NB4 (cell line): ENCODE results near the gene TAF4B.

Experiments
- DNase-seq: peaks from one replicate; pipeline ENCODE4 v3.0.0; 2010; ENCODE audit warnings: low read depth
- H3K4me3 ChIP-seq: one replicate; pipeline ENCODE4 v1.5.1; 2011; ENCODE audit warnings: mild to moderate bottlenecking, low read depth, low read length, moderate library complexity
- MAX ChIP-seq: IDR thresholded peaks from 2 replicates; pipeline ENCODE4 v1.6.1; 2011; ENCODE audit warnings: low read depth, low read length
- MYC ChIP-seq: IDR thresholded peaks from 2 replicates; pipeline ENCODE4 v1.6.1; 2011; ENCODE audit warnings: low read depth, low read length
- POLR2A ChIP-seq: IDR thresholded peaks from 2 replicates; pipeline ENCODE4 v1.6.1; 2011; ENCODE audit warnings: mild to moderate bottlenecking; ENCODE audit not compliant: insufficient read length; ENCODE audit errors: extremely low read depth
- TF ChIP-seq, protein P1 (sequence below): IDR thresholded peaks from one replicate; pipeline ENCODE4 v1.5.1; 2012; ENCODE audit warnings: low read depth, low read length

The TAF4B gene

DNA sequence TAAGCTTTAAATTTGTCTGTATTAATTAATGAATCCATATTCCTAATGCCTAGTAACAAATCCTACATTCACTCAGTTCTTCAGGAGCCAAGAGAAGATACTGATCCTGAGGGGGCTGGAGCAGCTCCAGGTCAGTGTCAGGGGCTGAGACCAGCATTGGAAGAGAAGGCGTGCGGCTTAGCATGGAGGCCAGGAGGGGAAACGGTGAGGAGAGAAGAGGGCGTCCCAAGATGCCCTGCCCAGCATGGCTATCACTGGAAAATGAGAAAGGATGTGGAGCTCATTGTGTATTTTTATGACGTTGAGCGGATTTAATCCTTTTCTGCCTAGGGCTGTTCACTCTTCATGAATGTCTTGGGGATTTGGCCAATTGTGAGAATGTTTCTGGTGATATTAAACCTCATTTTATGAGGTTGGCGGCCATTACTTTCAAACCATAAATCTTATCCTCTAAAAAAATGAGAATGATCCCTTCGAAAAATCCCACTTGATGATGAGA is 190.5 kb downstream of the TAF4B start:
- no peak overlapping the region for H3K4me3 ChIP-seq
- DNase-seq: no peak
- TF ChIP-seq MYC (no peak), MAX (no peak), POLR2A (no peak)
- TF ChIP-seq, protein P1, sequence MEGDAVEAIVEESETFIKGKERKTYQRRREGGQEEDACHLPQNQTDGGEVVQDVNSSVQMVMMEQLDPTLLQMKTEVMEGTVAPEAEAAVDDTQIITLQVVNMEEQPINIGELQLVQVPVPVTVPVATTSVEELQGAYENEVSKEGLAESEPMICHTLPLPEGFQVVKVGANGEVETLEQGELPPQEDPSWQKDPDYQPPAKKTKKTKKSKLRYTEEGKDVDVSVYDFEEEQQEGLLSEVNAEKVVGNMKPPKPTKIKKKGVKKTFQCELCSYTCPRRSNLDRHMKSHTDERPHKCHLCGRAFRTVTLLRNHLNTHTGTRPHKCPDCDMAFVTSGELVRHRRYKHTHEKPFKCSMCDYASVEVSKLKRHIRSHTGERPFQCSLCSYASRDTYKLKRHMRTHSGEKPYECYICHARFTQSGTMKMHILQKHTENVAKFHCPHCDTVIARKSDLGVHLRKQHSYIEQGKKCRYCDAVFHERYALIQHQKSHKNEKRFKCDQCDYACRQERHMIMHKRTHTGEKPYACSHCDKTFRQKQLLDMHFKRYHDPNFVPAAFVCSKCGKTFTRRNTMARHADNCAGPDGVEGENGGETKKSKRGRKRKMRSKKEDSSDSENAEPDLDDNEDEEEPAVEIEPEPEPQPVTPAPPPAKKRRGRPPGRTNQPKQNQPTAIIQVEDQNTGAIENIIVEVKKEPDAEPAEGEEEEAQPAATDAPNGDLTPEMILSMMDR: no peak

DNA sequence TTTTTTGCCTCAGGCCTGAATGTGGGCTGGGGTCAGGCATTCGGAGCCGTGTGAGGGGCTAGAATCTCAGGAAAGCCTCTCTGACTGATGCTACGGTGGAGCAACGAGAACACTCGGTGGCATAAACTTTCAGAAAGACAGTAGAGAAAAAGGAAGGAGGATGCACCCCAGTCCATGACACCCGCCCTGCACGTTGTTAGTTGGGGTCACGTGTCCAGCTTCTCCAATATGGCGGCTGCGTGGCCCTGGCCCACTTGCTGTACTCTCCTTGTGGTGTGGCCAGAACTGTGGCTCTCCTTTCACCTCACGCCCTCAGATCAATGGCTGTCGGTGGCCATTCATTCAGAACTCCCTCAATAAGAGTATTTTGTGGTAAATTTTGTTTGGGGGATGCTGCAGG is 190.9 kb downstream of the TAF4B start:
- TF ChIP-seq MAX (no peak), POLR2A (no peak), MYC (no peak)
- TF ChIP-seq, protein P1: no peak
- H3K4me3 ChIP-seq: no peak overlapping the region
- DNase-seq: no peak

DNA sequence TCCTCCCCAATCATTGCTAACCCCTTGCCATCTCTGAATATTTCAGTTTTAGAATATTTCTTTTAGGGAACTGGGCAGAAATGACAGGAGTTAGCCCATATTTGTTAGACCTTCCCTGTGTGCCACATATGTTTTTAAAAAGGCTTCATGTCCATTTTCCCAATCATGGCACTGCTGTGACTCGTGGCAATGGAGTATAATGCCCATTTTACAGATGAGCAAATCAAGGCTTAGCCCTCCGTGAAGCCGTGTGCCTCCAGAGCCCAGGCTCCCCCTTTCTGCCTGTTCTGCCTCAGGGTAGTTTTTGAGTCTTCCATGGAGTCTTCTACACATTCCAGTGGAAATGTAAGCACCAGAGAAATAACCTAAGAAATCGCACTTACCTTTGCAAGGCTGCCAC is 192.0 kb downstream of the TAF4B start:
- no peak for DNase-seq
- TF ChIP-seq, protein P1: no peak
- TF ChIP-seq MYC: no peak
- TF ChIP-seq POLR2A: no peak
- TF ChIP-seq MAX: no peak
- no peak overlapping the region for H3K4me3 ChIP-seq

GRCh38 chr18:26419746-26420145 is 193.5 kb downstream of the TAF4B start:
- no peak for TF ChIP-seq MYC
- no peak for TF ChIP-seq POLR2A
- H3K4me3 ChIP-seq: no peak overlapping the region
- no peak for DNase-seq

DNA sequence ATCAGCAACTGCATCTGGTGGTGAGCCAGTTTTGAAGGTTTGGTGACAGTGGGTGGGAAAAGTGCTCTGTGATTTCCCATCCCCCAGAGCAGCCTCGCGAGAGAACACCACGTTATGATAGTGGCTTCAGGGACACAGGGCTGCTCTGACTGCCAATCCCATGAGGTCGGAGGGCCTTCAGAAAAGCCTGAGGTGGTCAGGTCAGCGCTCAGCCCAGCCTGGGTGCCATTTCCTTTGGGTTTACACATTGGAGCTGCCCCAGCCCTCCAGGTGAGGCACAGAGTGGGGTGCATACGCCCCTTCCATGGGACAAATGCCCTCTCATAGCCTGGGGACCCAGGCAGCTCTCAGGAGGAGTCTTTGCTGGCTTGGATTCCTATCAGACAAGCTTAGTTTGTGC is 195.3 kb downstream of the TAF4B start:
- DNase-seq: no peak
- H3K4me3 ChIP-seq: no peak overlapping the region
- no peak for TF ChIP-seq MYC
- TF ChIP-seq, protein P1: no peak
- TF ChIP-seq POLR2A: no peak
- no peak for TF ChIP-seq MAX

DNA sequence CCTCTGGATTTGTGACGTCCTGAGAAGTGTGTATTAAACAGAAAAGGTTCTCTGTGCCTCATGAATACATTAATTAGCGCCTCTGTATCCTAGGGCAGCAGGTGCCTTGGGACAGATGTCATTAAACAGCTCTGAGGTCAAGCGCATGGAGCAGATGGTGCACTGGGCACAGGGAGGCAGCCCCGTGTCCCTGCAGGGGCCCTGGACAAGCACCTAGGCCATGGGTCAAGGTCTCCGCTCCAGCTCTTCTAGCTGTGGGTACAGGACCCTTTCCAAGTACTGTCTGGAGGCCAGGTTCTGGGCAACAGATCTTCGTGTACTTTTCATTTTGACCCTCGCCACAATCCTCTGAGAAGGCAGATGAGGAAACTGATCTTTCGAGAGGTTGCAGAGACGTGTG is 195.7 kb downstream of the TAF4B start:
- TF ChIP-seq POLR2A: no peak

DNA sequence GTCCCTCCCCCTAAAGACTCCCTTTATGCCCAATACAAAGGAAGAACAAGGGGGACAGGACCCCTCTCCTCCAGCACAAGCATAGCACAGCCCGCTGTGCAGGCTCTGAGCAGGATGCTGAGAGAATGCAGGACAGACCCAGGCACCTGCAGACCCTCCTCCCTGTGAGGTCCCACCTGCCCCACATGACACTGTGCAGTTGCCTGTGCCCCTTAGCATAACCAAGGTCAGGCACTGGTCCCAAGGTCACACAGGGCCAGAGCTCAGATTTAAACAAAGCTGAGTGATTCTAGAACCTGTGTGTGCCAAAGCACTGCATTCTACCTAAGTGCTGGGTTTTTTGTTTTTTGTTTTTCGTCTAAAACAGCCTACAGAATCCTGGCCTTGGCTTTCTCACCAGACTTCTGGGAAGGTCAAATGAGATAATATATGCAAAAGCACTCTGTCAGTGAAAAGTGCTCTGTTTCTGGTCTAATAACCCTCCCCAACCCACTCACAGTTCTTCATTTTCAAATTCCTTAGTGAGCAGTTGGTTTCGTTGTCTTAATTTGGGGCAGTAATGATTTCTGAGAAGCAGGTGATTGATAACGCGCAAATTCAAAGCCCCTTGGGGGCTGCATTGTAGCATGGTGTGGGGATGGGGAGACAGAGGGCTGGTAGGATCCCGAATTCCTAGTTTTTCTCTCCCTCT is 196.4 kb downstream of the TAF4B start:
- DNase-seq: no peak
- H3K4me3 ChIP-seq: no peak overlapping the region
- TF ChIP-seq, protein P1: no peak
- TF ChIP-seq POLR2A (no peak), MYC (no peak), MAX (no peak)

More for the DNA sequence above, 195.7 kb downstream of the TAF4B start:
- no peak for DNase-seq
- no peak overlapping the region for H3K4me3 ChIP-seq
